CD14-positive monocyte (primary cell): Measurements from ENCODE around the gene ADAMTS17. TPM values are rescaled to one million over a fixed set of nuclear protein-coding genes. Genes with fewer than 3 reads are reported as not detected.

ENCODE experiments used
- DNase-seq, 3 donors: peaks; one replicate each; pipeline ENCODE4 v3.0.0-alpha.2; 2011 to 2022
- H2AFZ ChIP-seq: 2 replicates; pipeline ENCODE4 v1.6.0; 2012; ENCODE audit warnings: mild to moderate bottlenecking, low read depth, low read length, inconsistent platforms; ENCODE audit not compliant: insufficient read depth, poor library complexity, severe bottlenecking
- H3K27ac ChIP-seq, 2 donors: 1 replicate in 1 of 2; 2 replicates in 1 of 2; pipeline ENCODE4 v1.5.1; 2012 to 2013; ENCODE audit warnings: low read length in 2 of 2, control low read depth in 1 of 2, inconsistent platforms in 1 of 2, low read depth in 1 of 2, mild to moderate bottlenecking in 1 of 2
- H3K27me3 ChIP-seq, 2 donors: one replicate each; pipeline versions ENCODE4 v1.6.0 to v1.6.1; 2011 to 2013; ENCODE audit warnings: low read length in 2 of 2; ENCODE audit not compliant: control insufficient read depth in 2 of 2, insufficient read depth in 2 of 2
- H3K36me3 ChIP-seq, 2 donors: replicated peaks in 1 of 2; 1 replicate in 1 of 2; 2 replicates in 1 of 2; pipeline versions ENCODE4 v1.5.1 to v1.6.1; 2012 to 2013; ENCODE audit warnings: low read length in 2 of 2, control low read depth in 1 of 2, inconsistent platforms in 1 of 2, mild to moderate bottlenecking in 1 of 2; ENCODE audit not compliant: insufficient read depth in 2 of 2, control insufficient read depth in 1 of 2
- H3K4me1 ChIP-seq, 2 donors: 1 replicate in 1 of 2; 2 replicates in 1 of 2; pipeline versions ENCODE4 v1.5.1 to v1.6.1; 2012 to 2013; ENCODE audit warnings: low read length in 2 of 2, control low read depth in 1 of 2, inconsistent platforms in 1 of 2, mild to moderate bottlenecking in 1 of 2, moderate library complexity in 1 of 2; ENCODE audit not compliant: insufficient read depth in 2 of 2, control insufficient read depth in 1 of 2
- H3K4me2 ChIP-seq: replicated peaks from 2 replicates; pipeline ENCODE3; 2012; ENCODE audit warnings: low read length, moderate library complexity, mild to moderate bottlenecking; ENCODE audit not compliant: poor library complexity, severe bottlenecking; ENCODE audit errors: extremely low read depth
- H3K4me3 ChIP-seq, 3 experiments: fragments of 200-600 bp in 1 of 3; sonication (generic) in 1 of 3; replicated peaks in 1 of 3; 1 replicate in 2 of 3; 2 replicates in 1 of 3; pipeline ENCODE4 v1.5.1; 2011 to 2013; ENCODE audit warnings: low read length in 3 of 3, mild to moderate bottlenecking in 3 of 3, control low read depth in 2 of 3, low read depth in 2 of 3, inconsistent platforms in 1 of 3, moderate library complexity in 1 of 3
- H3K79me2 ChIP-seq: 2 replicates; pipeline ENCODE4 v1.6.0; 2012; ENCODE audit warnings: mild to moderate bottlenecking, control low read depth, inconsistent platforms, low read length, moderate library complexity; ENCODE audit not compliant: insufficient read depth
- H3K9ac ChIP-seq: 2 replicates; pipeline ENCODE4 v1.6.0; 2017; ENCODE audit warnings: low read length, mild to moderate bottlenecking; ENCODE audit not compliant: insufficient read depth, poor library complexity, severe bottlenecking
- H3K9me3 ChIP-seq, 2 donors: replicated peaks in 1 of 2; 1 replicate in 1 of 2; 2 replicates in 1 of 2; pipeline versions ENCODE4 v1.5.1 to v1.6.1; 2012 to 2013; ENCODE audit warnings: low read length in 2 of 2, control low read depth in 1 of 2; ENCODE audit not compliant: control insufficient read depth in 1 of 2, insufficient read depth in 1 of 2
- H4K20me1 ChIP-seq: 2 replicates; pipeline ENCODE4 v1.6.0; 2012; ENCODE audit warnings: mild to moderate bottlenecking, low read length, control low read depth, moderate library complexity; ENCODE audit not compliant: insufficient read depth
- H3K27ac Mint-ChIP-seq, 7 donors: one replicate each; pipeline ENCODE4 v1.8.0; 2020; ENCODE audit warnings: mild to moderate bottlenecking in 7 of 7, mixed read lengths in 7 of 7, moderate library complexity in 6 of 7, inconsistent platforms in 2 of 7
- H3K27me3 Mint-ChIP-seq, 3 donors: one replicate each; pipeline ENCODE4 v1.8.0; 2021 to 2022; ENCODE audit warnings: low read depth in 3 of 3, mild to moderate bottlenecking in 3 of 3, mixed read lengths in 3 of 3, moderate library complexity in 3 of 3, inconsistent platforms in 1 of 3
- H3K36me3 Mint-ChIP-seq, 2 donors: one replicate each; pipeline ENCODE4 v1.8.0; 2020; ENCODE audit warnings: mixed read lengths in 2 of 2, inconsistent platforms in 1 of 2, mild to moderate bottlenecking in 1 of 2
- H3K4me1 Mint-ChIP-seq: one replicate; pipeline ENCODE4 v1.8.0; 2020; ENCODE audit warnings: mild to moderate bottlenecking, mixed read lengths
- H3K4me3 Mint-ChIP-seq, 2 donors: one replicate each; pipeline ENCODE4 v1.8.0; 2020; ENCODE audit warnings: mild to moderate bottlenecking in 2 of 2, mixed read lengths in 2 of 2, moderate library complexity in 1 of 2
- H3K9me3 Mint-ChIP-seq, 7 donors: one replicate each; pipeline ENCODE4 v1.8.0; 2020 to 2022; ENCODE audit warnings: mixed read lengths in 7 of 7, mild to moderate bottlenecking in 6 of 7, moderate library complexity in 6 of 7, inconsistent platforms in 2 of 7
- WGBS: methylation state at CpG from one replicate; pipeline ENCODE4 v1.1.5; 2013; ENCODE audit warnings: missing lambda C conversion rate; ENCODE audit not compliant: insufficient coverage; 5-methylcytosine and 5-hydroxymethylcytosine counted together
- intact Hi-C, 2 donors: fragments of 100-400 bp; cut with micrococcal nuclease; formaldehyde crosslinking; loops; one replicate each; pipeline versions ENCODE4 v1.15.0 to v1.15.1; 2023
- polyA plus RNA-seq, 3 donors: library from polyadenylated mRNA; depleted of rRNA in 1 of 3; unstranded in 2 of 3; stranded (reverse) in 1 of 3; fragments of 300-500 nt in 2 of 3; fragments of >200 nt in 1 of 3; fragmentation: Illumina TruSeq in 2 of 3; gene quantifications; 1 replicate in 2 of 3; 2 replicates in 1 of 3; pipeline ENCODE4 v1.2.3, GENCODE V29; 2012 to 2021
- TF ChIP-seq, protein P1 (sequence below): fragments of 200-600 bp; IDR thresholded peaks from one replicate; pipeline ENCODE4 v1.8.0; 2022; ENCODE audit warnings: antibody characterized with exemption, mild to moderate bottlenecking

The ADAMTS17 gene
- polyA plus RNA-seq, 3 donors, result 0.03 to 0.25 TPM; not detected in 1

DNA sequence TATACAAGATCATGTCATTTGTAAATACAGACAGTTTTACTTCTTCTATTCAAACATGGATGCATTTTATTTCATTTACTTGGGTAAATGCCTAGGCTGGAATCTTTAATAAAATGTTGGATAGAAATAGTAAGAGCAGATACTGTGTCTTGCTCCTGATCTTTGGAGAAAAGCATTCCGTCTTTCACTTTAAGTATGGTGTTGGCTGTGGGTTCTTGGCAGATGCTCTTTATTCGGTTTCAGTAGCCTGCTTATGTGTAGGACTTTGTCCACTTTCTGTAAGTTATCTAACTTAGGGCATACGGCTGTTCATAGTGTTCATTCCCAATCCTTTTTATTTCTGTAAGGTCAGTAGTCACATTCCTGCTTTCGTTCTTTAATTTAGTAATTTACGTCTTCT, 303.0 kb downstream of the ADAMTS17 start:
- Histone ChIP-seq H2AFZ (no peak overlapping the region), H3K9me3 (no peaks in the 10 kb centered on the region), H3K27ac (no peak overlapping the region), H3K4me2 (no peak overlapping the region), H3K79me2 (no peaks in the 10 kb centered on the region), H3K4me1 (peaks cover 8 to 14% of the 10 kb centered on the region in 2 donors), H3K4me3 (no peak overlapping the region), H4K20me1 (no peaks in the 10 kb centered on the region), H3K27me3 (no peaks in the 10 kb centered on the region), H3K36me3 (no peaks in the 10 kb centered on the region), H3K9ac (no peak overlapping the region)
- Mint-ChIP-seq H3K9me3 (peaks cover 0 to 6% (median 2%) of the 10 kb centered on the region in 7 donors), H3K4me1 (peaks cover 11% of the 10 kb centered on the region), H3K27ac (no peak overlapping the region), H3K27me3 (peaks cover 5 to 7% (median 6%) of the 10 kb centered on the region in 3 donors), H3K36me3 (no peaks in the 10 kb centered on the region), H3K4me3 (no peak overlapping the region)
- 100% methylated on average over 2 of the region's 5 CpGs for WGBS
- intact Hi-C loops, result no loop called here
- TF ChIP-seq, protein P1, sequence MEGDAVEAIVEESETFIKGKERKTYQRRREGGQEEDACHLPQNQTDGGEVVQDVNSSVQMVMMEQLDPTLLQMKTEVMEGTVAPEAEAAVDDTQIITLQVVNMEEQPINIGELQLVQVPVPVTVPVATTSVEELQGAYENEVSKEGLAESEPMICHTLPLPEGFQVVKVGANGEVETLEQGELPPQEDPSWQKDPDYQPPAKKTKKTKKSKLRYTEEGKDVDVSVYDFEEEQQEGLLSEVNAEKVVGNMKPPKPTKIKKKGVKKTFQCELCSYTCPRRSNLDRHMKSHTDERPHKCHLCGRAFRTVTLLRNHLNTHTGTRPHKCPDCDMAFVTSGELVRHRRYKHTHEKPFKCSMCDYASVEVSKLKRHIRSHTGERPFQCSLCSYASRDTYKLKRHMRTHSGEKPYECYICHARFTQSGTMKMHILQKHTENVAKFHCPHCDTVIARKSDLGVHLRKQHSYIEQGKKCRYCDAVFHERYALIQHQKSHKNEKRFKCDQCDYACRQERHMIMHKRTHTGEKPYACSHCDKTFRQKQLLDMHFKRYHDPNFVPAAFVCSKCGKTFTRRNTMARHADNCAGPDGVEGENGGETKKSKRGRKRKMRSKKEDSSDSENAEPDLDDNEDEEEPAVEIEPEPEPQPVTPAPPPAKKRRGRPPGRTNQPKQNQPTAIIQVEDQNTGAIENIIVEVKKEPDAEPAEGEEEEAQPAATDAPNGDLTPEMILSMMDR, result no peak
- no peak for DNase-seq

DNA sequence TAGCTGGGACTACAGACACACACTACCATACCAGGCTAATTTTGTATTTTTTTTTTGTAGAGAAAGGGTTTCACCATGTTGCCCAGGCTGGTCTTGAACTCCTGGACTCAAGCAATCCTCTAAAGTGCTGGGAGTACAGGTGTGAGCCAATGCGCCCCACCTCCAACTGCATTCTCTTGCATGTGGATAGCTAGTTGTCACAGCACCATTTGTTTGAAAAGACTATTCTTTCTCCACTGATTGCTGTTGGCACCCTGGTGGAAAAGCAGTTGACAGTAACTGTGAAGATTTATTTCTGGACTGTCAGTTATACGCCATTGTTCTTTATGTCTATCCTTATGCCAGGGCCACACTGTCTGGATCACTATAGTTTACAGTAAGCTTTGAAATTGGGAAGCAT, 303.9 kb downstream of the ADAMTS17 start:
- Histone ChIP-seq H3K4me1 (peaks cover under 1 to 6% of the 10 kb centered on the region in 2 donors), H3K4me2 (no peak overlapping the region), H2AFZ (no peak overlapping the region), H3K9me3 (no peaks in the 10 kb centered on the region), H3K9ac (no peak overlapping the region), H3K27ac (no peak overlapping the region), H3K27me3 (no peaks in the 10 kb centered on the region), H3K36me3 (no peaks in the 10 kb centered on the region), H3K4me3 (no peak overlapping the region), H4K20me1 (no peaks in the 10 kb centered on the region), H3K79me2 (no peaks in the 10 kb centered on the region)
- no peak overlapping the region for H3K4me3 Mint-ChIP-seq
- H3K4me1 Mint-ChIP-seq, result peaks cover 4% of the 10 kb centered on the region
- peaks cover 0 to 6% (median 2%) of the 10 kb centered on the region in 7 donors for H3K9me3 Mint-ChIP-seq
- 100% methylated on average over 1 of the region's 2 CpGs for WGBS
- H3K27ac Mint-ChIP-seq, result no peak overlapping the region
- H3K36me3 Mint-ChIP-seq, result no peaks in the 10 kb centered on the region
- H3K27me3 Mint-ChIP-seq, result peaks cover 6 to 7% (median 6%) of the 10 kb centered on the region in 3 donors
- no peak for DNase-seq
- intact Hi-C loops, result no loop called here
- TF ChIP-seq, protein P1, result no peak
